ENCODE measurements around the gene MKNK2. TPM values are rescaled to one million over a fixed set of nuclear protein-coding genes. Genes with fewer than 3 reads are reported as not detected.

MKNK2 gene
- total RNA-seq, 1 experiment from 2014 or later: 271 TPM

DNA sequence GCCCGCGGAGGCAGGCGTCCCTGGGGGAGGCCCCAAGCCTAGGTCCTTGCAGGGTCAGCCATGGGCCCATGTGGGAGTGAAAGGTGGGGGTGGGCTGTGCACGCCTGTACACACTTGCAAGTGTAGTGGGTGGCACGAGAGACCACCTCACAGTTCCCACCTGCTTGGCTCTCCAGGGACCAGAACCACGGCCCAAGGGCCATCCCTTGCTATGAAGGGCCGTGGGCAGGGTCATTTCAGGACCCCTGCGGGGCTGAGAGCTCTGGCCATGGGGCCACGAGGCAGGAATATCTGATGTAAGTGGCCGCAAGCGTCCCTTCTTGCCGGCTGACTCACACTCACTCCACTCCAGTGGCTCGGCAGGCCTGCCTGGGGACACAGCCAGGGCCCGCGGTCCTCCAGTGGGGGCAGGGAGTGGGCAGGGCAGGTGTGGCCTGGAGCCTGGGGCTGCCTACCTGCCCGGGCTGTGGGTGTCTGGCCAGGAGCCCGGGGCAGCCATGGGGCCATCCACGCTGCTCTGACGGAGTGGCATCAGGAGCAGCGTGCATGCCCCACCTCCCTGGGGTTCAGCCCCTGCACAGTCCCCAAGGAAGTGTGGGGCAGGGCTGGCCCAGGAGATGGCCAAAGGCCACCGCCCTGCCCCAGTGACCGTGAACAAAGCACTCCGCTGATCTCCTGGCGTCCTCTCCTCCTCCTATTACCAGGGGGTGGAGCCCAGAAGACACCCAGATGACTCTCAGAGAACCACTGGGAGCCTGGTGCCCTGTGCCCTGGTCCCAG lies 8.6 kb upstream of the MKNK2 start (continued):
- TF ChIP-seq REST (IDR thresholded peaks at IDR 0.05; ENCODE audit: low read depth): no peak
- TF ChIP-seq ELF1 (IDR thresholded peaks at IDR 0.05; ENCODE audit: borderline replicate concordance, low read depth): no peak

GRCh38 chr19:2058570-2059421 lies 7.8 kb upstream of the MKNK2 start:
- H3K4me2 ChIP-seq (ENCODE audit: low read length): peak overlapping the region; percentile 95
- TF ChIP-seq POLR2A (IDR thresholded peaks at IDR 0.05; ENCODE audit: borderline replicate concordance, extremely low read depth, insufficient read depth, insufficient read length) (no peak), ZBTB33 (IDR thresholded peaks at IDR 0.05; ENCODE audit: extremely low read depth, insufficient replicate concordance, low read length) (no peak), SRF (IDR thresholded peaks at IDR 0.05; ENCODE audit: low read depth) (no peak), RAD21 (IDR thresholded peaks at IDR 0.05; ENCODE audit: low read depth) (no peak), ZFX (IDR thresholded peaks at IDR 0.05) (no peak), ELF1 (IDR thresholded peaks at IDR 0.05; ENCODE audit: borderline replicate concordance, low read depth) (no peak), FOSL1 (IDR thresholded peaks at IDR 0.05; ENCODE audit: low read depth) (no peak), EZH2 (IDR thresholded peaks at IDR 0.05) (no peak), REST (IDR thresholded peaks at IDR 0.05; ENCODE audit: low read depth) (no peak), CBX3 (IDR thresholded peaks at IDR 0.05; ENCODE audit: low read depth) (no peak), POLR2AphosphoS5 (IDR thresholded peaks at IDR 0.05; ENCODE audit: low read depth, low read length) (no peak)
- TF ChIP-seq, protein P1, sequence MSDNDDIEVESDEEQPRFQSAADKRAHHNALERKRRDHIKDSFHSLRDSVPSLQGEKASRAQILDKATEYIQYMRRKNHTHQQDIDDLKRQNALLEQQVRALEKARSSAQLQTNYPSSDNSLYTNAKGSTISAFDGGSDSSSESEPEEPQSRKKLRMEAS (IDR thresholded peaks at IDR 0.05): no peak

More at GRCh38 chr19:2058570-2059421, 7.8 kb upstream of the MKNK2 start:
- Histone ChIP-seq H3K79me2 (ENCODE audit: insufficient read depth, low read length) (no peaks in the 10 kb centered on the region), H4K20me1 (ENCODE audit: insufficient read depth) (no peaks in the 10 kb centered on the region), H3K4me3 (replicated peaks in 1 of 2; ENCODE audit: low read depth in 1 of 2, low read length in 2 of 2) (peak overlapping the region; percentile 63 to 71), H3K9ac (ENCODE audit: low read length) (peak overlapping the region; percentile 82), H3K4me1 (ENCODE audit: control insufficient read depth in 1 of 2, insufficient read depth in 2 of 2, low read length in 2 of 2) (peaks cover 66 to 86% of the 10 kb centered on the region in 2 experiments), H3K27ac (ENCODE audit: low read depth, low read length) (peak overlapping the region; percentile 99), H3K9me3 (ENCODE audit: control insufficient read depth in 1 of 2, insufficient read depth in 1 of 2, low read depth in 1 of 2, low read length in 2 of 2) (no peaks in the 10 kb centered on the region), H3K27me3 (ENCODE audit: insufficient read depth, low read length) (no peaks in the 10 kb centered on the region), H3K36me3 (ENCODE audit: control insufficient read depth in 1 of 2, insufficient read depth in 2 of 2, low read length in 2 of 2) (no peaks in the 10 kb centered on the region), H2AFZ (ENCODE audit: low read depth, low read length, poor library complexity, severe bottlenecking) (no peak overlapping the region), H3K9me2 (ENCODE audit: insufficient read depth) (no peaks in the 10 kb centered on the region)
- RAD21 ChIA-PET (ENCODE audit: low non-redundant PET in 1 of 2, low total read pairs in 2 of 2, uncharacterized antibody in 2 of 2, unreplicated experiment in 2 of 2): interaction anchor here in 1 of 2 experiments (0.5 kb wide), 1 partner anchor 520 kb away, joined by 3 read pairs; no protein-coding TSS in a partner anchor
- CTCF ChIA-PET: interaction anchor here (1.0 kb wide), 1 partner anchor 129 kb away, joined by 3 read pairs; no protein-coding TSS in a partner anchor
- ATAC-seq: no peak
- intact Hi-C loops (cut with micrococcal nuclease): no loop called here
- POLR2A ChIA-PET: interaction anchor here (0.6 to 3.0 kb wide), 11 partner anchors 8 to 443 kb away, joined by 3 to 17 read pairs (median 5); partner anchors contain the start of gene MKNK2
- BruUV-seq (replicated peaks): no TSS peak
- no peak for DNase-seq (ENCODE audit: low read depth, low spot score)
